GM15510 (cell line): Measurements from ENCODE around the gene DIP2C.

Experiments used
- POLR2A ChIP-seq: IDR thresholded peaks from 3 replicates; pipeline ENCODE4 v1.6.1; 2011; ENCODE audit warnings: borderline replicate concordance; ENCODE audit not compliant: insufficient read length; ENCODE audit errors: extremely low read depth

Gene DIP2C

GRCh38 chr10:686155-686931, 3.1 kb downstream of the DIP2C start:
- TF ChIP-seq POLR2A, result no peak

- TF ChIP-seq POLR2A, result no peak
Measured at GRCh38 chr10:685613-686012, 3.9 kb downstream of the DIP2C start.

- TF ChIP-seq POLR2A, result no peak
Measured at GRCh38 chr10:683448-684071, 5.9 kb downstream of the DIP2C start.

GRCh38 chr10:682931-683447, 6.5 kb downstream of the DIP2C start:
- TF ChIP-seq POLR2A, result no peak

GRCh38 chr10:681670-682318, 7.7 kb downstream of the DIP2C start:
- no peak for TF ChIP-seq POLR2A

GRCh38 chr10:680745-681144, 8.7 kb downstream of the DIP2C start:
- TF ChIP-seq POLR2A, result no peak

GRCh38 chr10:680146-680545, 9.3 kb downstream of the DIP2C start:
- TF ChIP-seq POLR2A, result no peak

- TF ChIP-seq POLR2A, result no peak
Measured at GRCh38 chr10:679556-679955, 9.9 kb downstream of the DIP2C start.

- TF ChIP-seq POLR2A, result no peak
Measured at GRCh38 chr10:677750-678661, 11.5 kb downstream of the DIP2C start.

GRCh38 chr10:677038-677437, 12.4 kb downstream of the DIP2C start:
- no peak for TF ChIP-seq POLR2A

GRCh38 chr10:676178-676577, 13.3 kb downstream of the DIP2C start:
- TF ChIP-seq POLR2A, result no peak

- TF ChIP-seq POLR2A, result no peak
Measured at GRCh38 chr10:675532-675931, 13.9 kb downstream of the DIP2C start.

GRCh38 chr10:673492-673891, 16.0 kb downstream of the DIP2C start:
- TF ChIP-seq POLR2A, result no peak

- no peak for TF ChIP-seq POLR2A
Measured at GRCh38 chr10:672992-673391, 16.5 kb downstream of the DIP2C start.
